IPS-15b (cell line): ENCODE measurements around the gene SMIM24.

Experiments used
- H3K27me3 ChIP-seq: one replicate; pipeline ENCODE4 v1.6.1; 2013; ENCODE audit warnings: low read length; ENCODE audit not compliant: control insufficient read depth, insufficient read depth
- H3K36me3 ChIP-seq: one replicate; pipeline ENCODE4 v1.6.1; 2013; ENCODE audit warnings: low read length; ENCODE audit not compliant: control insufficient read depth, insufficient read depth
- H3K4me1 ChIP-seq: one replicate; pipeline ENCODE4 v1.6.1; 2013; ENCODE audit warnings: mild to moderate bottlenecking, low read length; ENCODE audit not compliant: control insufficient read depth, insufficient read depth
- H3K4me3 ChIP-seq: one replicate; pipeline ENCODE4 v1.5.1; 2013; ENCODE audit warnings: low read depth, low read length
- H3K9ac ChIP-seq: one replicate; pipeline ENCODE4 v1.6.1; 2013; ENCODE audit warnings: low read depth, mild to moderate bottlenecking, low read length
- H3K9me3 ChIP-seq: one replicate; pipeline ENCODE4 v1.6.1; 2013; ENCODE audit warnings: mild to moderate bottlenecking, low read length; ENCODE audit not compliant: control insufficient read depth, insufficient read depth

The SMIM24 gene

DNA sequence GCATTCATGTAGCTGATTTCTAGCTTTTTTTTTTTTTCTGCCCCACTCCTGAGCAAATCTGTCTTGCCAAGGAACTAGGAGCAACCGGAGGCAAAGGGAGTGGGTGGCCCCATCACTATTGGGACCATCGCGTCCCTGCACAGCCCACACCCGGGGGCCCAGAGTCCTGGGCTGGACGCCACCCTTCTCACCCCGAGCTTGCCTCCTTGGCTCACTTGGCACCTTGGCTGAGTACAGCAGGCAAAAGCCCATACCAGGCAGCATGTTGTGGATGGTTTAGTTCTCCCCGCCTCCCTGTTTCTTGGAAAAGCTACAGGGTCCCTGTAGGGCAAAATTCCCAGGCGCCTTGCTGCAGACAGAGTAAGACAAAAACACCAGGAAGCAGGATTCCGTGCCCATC lies 13.7 kb downstream of the SMIM24 start:
- no peak overlapping the region for H3K4me3 ChIP-seq
- no peaks in the 10 kb centered on the region for H3K36me3 ChIP-seq
- no peaks in the 10 kb centered on the region for H3K9me3 ChIP-seq
- peaks cover 48% of the 10 kb centered on the region for H3K27me3 ChIP-seq
- no peaks in the 10 kb centered on the region for H3K4me1 ChIP-seq
- no peak overlapping the region for H3K9ac ChIP-seq

DNA sequence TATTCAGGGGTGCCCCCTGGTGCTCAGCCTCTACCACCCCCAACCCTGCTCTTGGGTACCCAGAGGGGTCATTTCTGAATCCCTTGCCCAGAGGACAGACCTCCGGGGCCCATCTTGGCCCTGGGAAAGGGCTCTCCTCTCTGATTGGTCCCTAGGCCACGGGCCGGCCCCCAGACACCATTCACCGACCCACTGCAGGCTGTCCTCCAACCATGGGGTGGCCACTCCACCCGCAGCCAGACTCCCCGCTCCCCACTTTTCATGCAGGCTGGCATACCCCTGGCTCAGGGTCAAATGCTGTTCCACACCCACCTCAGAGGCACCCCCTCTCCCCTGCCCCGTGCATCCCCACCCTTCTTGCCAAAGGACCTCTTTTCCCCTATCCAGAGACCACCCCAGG lies 14.8 kb downstream of the SMIM24 start:
- Histone ChIP-seq H3K27me3 (peaks cover 54% of the 10 kb centered on the region), H3K36me3 (no peaks in the 10 kb centered on the region), H3K9ac (no peak overlapping the region), H3K9me3 (no peaks in the 10 kb centered on the region), H3K4me1 (no peaks in the 10 kb centered on the region), H3K4me3 (no peak overlapping the region)

DNA sequence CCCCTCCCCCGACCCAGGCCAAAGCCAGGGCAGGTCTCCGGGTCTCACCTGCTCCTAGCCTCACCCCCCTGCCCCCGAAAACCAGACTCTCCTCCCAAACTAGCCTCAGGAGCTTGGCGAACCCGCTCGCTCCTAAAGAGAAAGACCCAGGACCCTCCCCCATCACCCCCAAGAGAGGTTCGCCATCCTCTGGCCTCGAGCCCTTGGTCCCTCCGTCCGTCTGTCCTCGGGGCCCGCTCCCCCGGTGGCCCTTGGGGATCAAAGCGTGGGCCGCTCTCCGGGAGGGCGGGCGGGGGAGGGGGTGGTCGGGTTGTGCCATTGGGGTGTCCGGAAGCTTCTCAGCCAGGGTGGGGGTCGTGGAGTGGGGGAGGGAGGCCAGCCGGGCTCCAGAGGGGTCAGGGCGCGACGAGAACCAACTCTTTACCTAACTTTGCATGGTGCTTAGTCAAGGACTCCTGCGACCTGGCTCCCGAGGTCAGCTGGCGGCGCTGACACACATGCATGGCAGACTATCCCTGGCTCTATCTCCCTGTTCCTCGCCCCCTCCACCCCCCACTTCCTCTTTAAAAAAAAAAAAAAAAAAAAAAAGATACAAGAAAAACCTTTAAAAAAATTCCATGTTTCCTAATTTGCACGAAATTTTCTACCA lies 15.6 kb downstream of the SMIM24 start:
- H3K36me3 ChIP-seq = no peaks in the 10 kb centered on the region
- H3K27me3 ChIP-seq = peaks cover 54% of the 10 kb centered on the region
- no peak overlapping the region for H3K9ac ChIP-seq
- no peaks in the 10 kb centered on the region for H3K9me3 ChIP-seq
- H3K4me1 ChIP-seq = no peaks in the 10 kb centered on the region
- peak overlapping the region; percentile 37 for H3K4me3 ChIP-seq

DNA sequence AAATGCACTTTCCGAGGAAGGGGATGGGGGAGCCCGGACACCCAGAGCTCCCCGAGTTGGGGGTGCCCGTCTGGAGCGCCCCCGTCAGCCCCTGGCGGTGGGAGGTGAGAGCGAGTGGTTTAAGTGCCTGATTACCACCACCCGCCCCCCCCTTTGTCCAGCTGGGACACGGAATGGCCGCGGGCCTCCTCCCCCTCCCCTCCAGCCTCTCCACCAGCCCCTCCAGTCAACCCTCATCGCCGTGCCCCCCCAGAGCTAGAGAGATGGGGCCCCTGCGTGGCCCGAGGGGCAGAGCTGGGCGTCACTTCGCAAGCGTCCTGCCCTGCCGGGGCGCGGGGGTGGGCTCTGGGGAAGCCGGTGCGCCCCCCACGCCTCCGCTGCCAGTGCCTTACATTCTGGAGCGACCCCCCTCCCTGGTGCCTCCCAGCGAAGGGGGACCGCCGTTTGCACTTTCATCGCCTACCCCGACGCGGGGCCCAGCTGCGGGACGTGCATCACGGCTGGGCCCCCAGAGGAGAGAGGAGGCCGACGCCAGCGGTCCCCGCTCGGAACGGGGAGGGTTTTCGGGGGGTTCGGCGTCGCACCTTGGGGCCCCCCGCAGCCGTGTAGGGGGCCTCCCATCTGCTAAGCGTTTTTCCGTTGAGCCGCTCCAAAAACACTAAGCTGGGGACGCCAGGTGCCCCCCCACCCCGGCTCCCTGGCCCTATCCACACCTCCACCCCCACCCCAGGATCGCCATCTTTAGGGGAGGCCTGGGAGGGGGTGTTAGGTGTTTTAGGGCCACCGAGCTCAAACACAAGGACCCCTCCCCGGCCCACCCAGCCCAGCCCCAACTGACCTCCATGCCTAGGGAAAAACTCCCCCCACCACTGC lies 16.4 kb downstream of the SMIM24 start:
- Histone ChIP-seq H3K9me3 (no peaks in the 10 kb centered on the region), H3K4me3 (peak overlapping the region; percentile 43), H3K9ac (no peak overlapping the region), H3K27me3 (peaks cover 48% of the 10 kb centered on the region), H3K36me3 (no peaks in the 10 kb centered on the region), H3K4me1 (no peaks in the 10 kb centered on the region)

DNA sequence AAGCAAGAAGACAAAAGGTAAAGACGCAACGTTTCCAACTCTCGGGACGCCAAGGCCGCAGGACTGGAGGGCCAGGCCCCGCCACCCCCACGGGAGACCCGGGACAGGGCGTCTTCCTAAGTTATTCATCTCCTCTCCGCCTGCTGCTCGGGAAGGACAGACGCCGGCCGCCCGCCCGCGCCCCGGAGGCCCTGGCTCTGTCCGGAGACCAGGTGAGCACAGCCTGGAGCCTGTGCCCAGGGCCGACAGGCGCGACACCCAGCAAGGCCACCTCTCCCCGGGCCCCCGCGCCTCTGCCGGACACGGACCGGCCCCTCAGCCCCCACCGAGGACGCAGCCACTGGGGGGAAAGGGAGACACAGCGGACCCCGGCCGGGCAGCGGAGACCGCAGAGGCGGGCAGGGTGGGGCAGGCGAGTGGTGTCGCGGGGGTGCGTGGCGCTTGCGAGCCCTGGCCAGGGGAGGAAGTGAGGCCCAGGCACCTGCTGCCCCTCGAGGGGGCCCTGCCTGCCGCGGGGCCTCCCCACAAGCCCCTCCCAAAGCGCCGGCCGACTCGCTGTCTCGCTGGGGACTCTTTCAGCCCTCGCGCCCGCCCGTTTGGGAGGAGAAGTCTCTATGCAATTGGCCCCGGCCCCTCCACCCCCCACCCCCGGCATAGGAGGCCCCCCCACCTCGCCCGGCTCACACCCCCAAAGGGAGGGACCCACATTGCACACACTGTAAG lies 17.2 kb downstream of the SMIM24 start:
- H3K9me3 ChIP-seq = no peaks in the 10 kb centered on the region
- H3K27me3 ChIP-seq = peaks cover 54% of the 10 kb centered on the region

GRCh38 chr19:3459965-3460582 lies 20.3 kb downstream of the SMIM24 start:
- Histone ChIP-seq H3K4me3 (no peak overlapping the region), H3K27me3 (peaks cover 53% of the 10 kb centered on the region), H3K36me3 (no peaks in the 10 kb centered on the region), H3K9ac (no peak overlapping the region), H3K4me1 (no peaks in the 10 kb centered on the region), H3K9me3 (no peaks in the 10 kb centered on the region)

More for the DNA sequence above, 17.2 kb downstream of the SMIM24 start:
- no peaks in the 10 kb centered on the region for H3K36me3 ChIP-seq
- H3K4me1 ChIP-seq = no peaks in the 10 kb centered on the region
- no peak overlapping the region for H3K9ac ChIP-seq
- peak overlapping the region; percentile 43 for H3K4me3 ChIP-seq

- Histone ChIP-seq H3K4me3 (peak overlapping the region; percentile 37), H3K36me3 (no peaks in the 10 kb centered on the region), H3K27me3 (peaks cover 51% of the 10 kb centered on the region), H3K4me1 (no peaks in the 10 kb centered on the region), H3K9me3 (no peaks in the 10 kb centered on the region), H3K9ac (no peak overlapping the region)
Measured at GRCh38 chr19:3459089-3459881, 21.0 kb downstream of the SMIM24 start.

- H3K4me3 ChIP-seq = peak overlapping the region; percentile 37
- H3K36me3 ChIP-seq = no peaks in the 10 kb centered on the region
- H3K9me3 ChIP-seq = no peaks in the 10 kb centered on the region
- no peaks in the 10 kb centered on the region for H3K4me1 ChIP-seq
- H3K27me3 ChIP-seq = peaks cover 48% of the 10 kb centered on the region
- H3K9ac ChIP-seq = no peak overlapping the region
Measured at GRCh38 chr19:3458229-3459088, 21.9 kb downstream of the SMIM24 start.

GRCh38 chr19:3457528-3458228 lies 22.6 kb downstream of the SMIM24 start:
- Histone ChIP-seq H3K4me3 (peak overlapping the region; percentile 13), H3K36me3 (no peaks in the 10 kb centered on the region), H3K9me3 (no peaks in the 10 kb centered on the region), H3K4me1 (no peaks in the 10 kb centered on the region), H3K27me3 (peaks cover 41% of the 10 kb centered on the region), H3K9ac (no peak overlapping the region)

- Histone ChIP-seq H3K27me3 (peaks cover 34% of the 10 kb centered on the region), H3K4me3 (peak overlapping the region; percentile 13), H3K9me3 (no peaks in the 10 kb centered on the region), H3K4me1 (no peaks in the 10 kb centered on the region), H3K9ac (no peak overlapping the region), H3K36me3 (no peaks in the 10 kb centered on the region)
Measured at GRCh38 chr19:3456925-3457527, 23.3 kb downstream of the SMIM24 start.
